ENCODE data around the gene DGKI. TPM values are rescaled to one million over a fixed set of nuclear protein-coding genes. Genes with fewer than 3 reads are reported as not detected.

The DGKI gene
- total and polyA plus RNA-seq, 2 of the 4 experiments (the other 2 are of a cell fraction) = 3.9 to 15.8 TPM

- in situ Hi-C loops (cut with MboI; ENCODE audit: low sequenced_read_pairs) = loop anchor here (25.0 kb wide), 3 partner anchors 922 to 1497 kb away; no protein-coding TSS in a partner anchor
- H3K4me2 ChIP-seq (ENCODE audit: low read depth, low read length) = no peak overlapping the region
- no peak overlapping the region for H3K14ac ChIP-seq (replicated peaks; ENCODE audit: low read depth, low read length)
- intact Hi-C loops (cut with micrococcal nuclease) = loop anchor here (5.0 kb wide), 2 partner anchors 273 to 1128 kb away; no protein-coding TSS in a partner anchor
- POLR2A ChIA-PET (ENCODE audit: unreplicated experiment) = no interaction called here
- no peak overlapping the region for H4K5ac ChIP-seq (ENCODE audit: low read depth, low read length)
- no peak for DNase-seq
- H3K27ac ChIP-seq (ENCODE audit: insufficient read depth, low read length) = no peak overlapping the region
- H4K20me1 ChIP-seq (ENCODE audit: insufficient read depth, low read length) = no peaks in the 10 kb centered on the region
- no peak overlapping the region for H2AFZ ChIP-seq (replicated peaks; ENCODE audit: low read length, poor library complexity)
- no peak overlapping the region for H2AK5ac ChIP-seq (ENCODE audit: low read depth, low read length)
- no peak overlapping the region for H2BK5ac ChIP-seq (ENCODE audit: low read depth, low read length, poor library complexity, severe bottlenecking)
- no peak overlapping the region for H4K91ac ChIP-seq (ENCODE audit: insufficient read depth, low read depth, low read length)
- H2BK120ac ChIP-seq (ENCODE audit: low read depth, low read length) = no peak overlapping the region
- H3K23ac ChIP-seq (ENCODE audit: low read depth, low read length) = no peak overlapping the region
- H3K18ac ChIP-seq (ENCODE audit: low read depth, low read length) = no peak overlapping the region
- H3K9me1 ChIP-seq (ENCODE audit: insufficient read depth, low read length) = no peaks in the 10 kb centered on the region
- no peak for ATAC-seq (ENCODE audit: low read depth)
- no peaks in the 10 kb centered on the region for H3K79me1 ChIP-seq (ENCODE audit: low read depth in 1 of 2, low read length in 2 of 2)
- no peak overlapping the region for H2BK20ac ChIP-seq (ENCODE audit: low read depth, low read length)
- no peaks in the 10 kb centered on the region for H3K9me3 ChIP-seq (ENCODE audit: control insufficient read depth, insufficient read depth, low read length)
- H2BK15ac ChIP-seq (ENCODE audit: low read depth, low read length) = no peak overlapping the region
- CTCF ChIA-PET = interaction anchor here (1.4 kb wide), 1 partner anchor 17 kb away, joined by 6 read pairs; no protein-coding TSS in a partner anchor
- no peaks in the 10 kb centered on the region for H3K27me3 ChIP-seq (ENCODE audit: control insufficient read depth, insufficient read depth, low read length)
- no peak for TF ChIP-seq SMC3 (IDR thresholded peaks at IDR 0.05; ENCODE audit: low read depth, low read length)
- TF ChIP-seq CHD1 (IDR thresholded peaks at IDR 0.05; ENCODE audit: low read depth, low read length) = no peak
- no peak for TF ChIP-seq FOS (IDR thresholded peaks at IDR 0.05; ENCODE audit: low read depth, low read length)
- no peak for TF ChIP-seq NFE2L2 (IDR thresholded peaks at IDR 0.05; ENCODE audit: low read depth, low read length)
- no peak for TF ChIP-seq RFX5 (IDR thresholded peaks at IDR 0.05; ENCODE audit: low read depth, low read length)
- no peak for TF ChIP-seq USF2 (IDR thresholded peaks at IDR 0.05; ENCODE audit: low read depth, low read length)
- TF ChIP-seq RCOR1 (IDR thresholded peaks at IDR 0.05; ENCODE audit: insufficient replicate concordance, low read length) = no peak
- no peak for TF ChIP-seq MAFK (IDR thresholded peaks at IDR 0.05; ENCODE audit: low read depth, low read length)
- TF ChIP-seq CEBPB (IDR thresholded peaks at IDR 0.05; ENCODE audit: low read depth, low read length) = no peak
- no peak for TF ChIP-seq BHLHE40 (IDR thresholded peaks at IDR 0.05; ENCODE audit: low read depth, low read length)
- no peak for TF ChIP-seq MAZ (IDR thresholded peaks at IDR 0.05; ENCODE audit: borderline replicate concordance, low read depth, low read length)
- no peak for TF ChIP-seq POLR2A (IDR thresholded peaks at IDR 0.05; ENCODE audit: low read depth, low read length)
- no peak for TF ChIP-seq CTCF (conservative IDR thresholded peaks at IDR 0.05; ENCODE audit: low read depth, low read length)
- no peak for TF ChIP-seq ELK1 (IDR thresholded peaks at IDR 0.05; ENCODE audit: borderline replicate concordance, low read depth, low read length)
- no peak for TF ChIP-seq MXI1 (IDR thresholded peaks at IDR 0.05; ENCODE audit: borderline replicate concordance, low read depth, low read length)
- no peak for TF ChIP-seq RAD21 (IDR thresholded peaks at IDR 0.05; ENCODE audit: low read length)
- dilution Hi-C loops (cut with HindIII; ENCODE audit: low sequenced_read_pairs, unreplicated experiment) = loop anchor here (25.0 kb wide), 1 partner anchor 403 kb away; the partner anchor contains the start of gene CREB3L2
- H3K9ac ChIP-seq (ENCODE audit: low read depth, low read length) = no peak overlapping the region
- H2AK9ac ChIP-seq (replicated peaks; ENCODE audit: low read depth, low read length, poor library complexity) = no peak overlapping the region
- H3K4me1 ChIP-seq (ENCODE audit: control insufficient read depth, insufficient read depth, low read length) = no peaks in the 10 kb centered on the region
- BruUV-seq (replicated peaks) = no TSS peak
- whole genome bisulfite sequencing, 2 experiments (ENCODE audit: extremely low coverage in 2 of 2, insufficient read length in 1 of 2) = 80% methylated on average over 2 of the region's 6 CpGs; no CpG with 5 or more reads in 1 of the 2 experiments
- no peak overlapping the region for H3K4ac ChIP-seq (ENCODE audit: low read depth, low read length)
- H3K4me3 ChIP-seq (ENCODE audit: insufficient read depth, low read depth, low read length) = no peak overlapping the region
- no peak overlapping the region for H3K56ac ChIP-seq (ENCODE audit: extremely low read depth, insufficient read depth, low read length)
- no peaks in the 10 kb centered on the region for H3K36me3 ChIP-seq (ENCODE audit: control insufficient read depth, insufficient read depth, low read length)
- no peak overlapping the region for H4K8ac ChIP-seq (ENCODE audit: low read depth in 2 of 2, low read length in 2 of 2)
Observed at GRCh38 chr7:137609500-137609899, 237.3 kb downstream of the DGKI start.
